RCC 7860 (cell line): ENCODE results near the gene PYGB.
"Not testable (repeated sequence)": the region's sequence is repeated elsewhere in the genome, so short reads cannot be mapped to it uniquely, and the experiment has no call there.

Experiments
- DNase-seq: peaks from one replicate; pipeline ENCODE4 v3.0.0-alpha.2; 2015; ENCODE audit warnings: low spot score
- FAIRE-seq: peaks from 2 replicates; lab custom pipeline; 2012; peaks lifted over from hg19 to GRCh38; lab: Jason Lieb, UNC

Gene PYGB

GRCh38 chr20:25247518-25247955, 348 bp upstream of the PYGB start:
- DNase-seq (no peak), FAIRE-seq (no peak)

GRCh38 chr20:25248786-25249172, 894 bp downstream of the PYGB start:
- FAIRE-seq (no peak), DNase-seq (no peak)

- no peak for DNase-seq
- FAIRE-seq, result no peak
Observed at GRCh38 chr20:25249198-25249931, 1.5 kb downstream of the PYGB start.

GRCh38 chr20:25250508-25250907, 2.6 kb downstream of the PYGB start:
- FAIRE-seq (no peak), DNase-seq (no peak)

GRCh38 chr20:25251019-25251418, 3.1 kb downstream of the PYGB start:
- DNase-seq (no peak), FAIRE-seq (no peak)

GRCh38 chr20:25251558-25251957, 3.7 kb downstream of the PYGB start:
- FAIRE-seq (no peak), DNase-seq (no peak)

GRCh38 chr20:25252230-25252651, 4.4 kb downstream of the PYGB start:
- FAIRE-seq (no peak), DNase-seq (no peak)

- DNase-seq, result no peak
- no peak for FAIRE-seq
Observed at GRCh38 chr20:25252686-25253421, 5.0 kb downstream of the PYGB start.

- DNase-seq (peak; percentile 43), FAIRE-seq (peak; percentile 79)
Observed at GRCh38 chr20:25253606-25254275, 5.9 kb downstream of the PYGB start.

- FAIRE-seq, result no peak
- no peak for DNase-seq
Observed at GRCh38 chr20:25254571-25254970, 6.7 kb downstream of the PYGB start.

GRCh38 chr20:25254986-25255680, 7.2 kb downstream of the PYGB start:
- no peak for FAIRE-seq
- DNase-seq, result peak; percentile 59

- no peak for FAIRE-seq
- DNase-seq, result no peak
Observed at GRCh38 chr20:25256226-25256859, 8.5 kb downstream of the PYGB start.

GRCh38 chr20:25257130-25257529, 9.2 kb downstream of the PYGB start:
- no peak for FAIRE-seq

GRCh38 chr20:25257756-25258475, 10.0 kb downstream of the PYGB start:
- no peak for DNase-seq
- FAIRE-seq, result no peak

More at GRCh38 chr20:25257130-25257529, 9.2 kb downstream of the PYGB start:
- DNase-seq, result no peak

GRCh38 chr20:25258476-25258805, 10.6 kb downstream of the PYGB start:
- no peak for DNase-seq
- no peak for FAIRE-seq

GRCh38 chr20:25258828-25259227, 10.9 kb downstream of the PYGB start:
- no peak for FAIRE-seq
- DNase-seq, result no peak

GRCh38 chr20:25259358-25259757, 11.5 kb downstream of the PYGB start:
- DNase-seq (no peak), FAIRE-seq (no peak)

GRCh38 chr20:25259788-25260254, 11.9 kb downstream of the PYGB start:
- no peak for DNase-seq
- FAIRE-seq, result no peak

- FAIRE-seq, DNase-seq: not testable (repeated sequence)
Observed at GRCh38 chr20:25260770-25261437, 13.0 kb downstream of the PYGB start.
